ENCODE results near the gene DISP3. TPM values are rescaled to one million over a fixed set of nuclear protein-coding genes. Genes with fewer than 3 reads are reported as not detected.

The DISP3 gene
- total RNA-seq, 1 experiment from 2014 or later = 2.3 TPM

GRCh38 chr1:11570821-11571380, 91.9 kb downstream of the DISP3 start:
- ChIA-PET CTCF (no interaction called here), RAD21 (ENCODE audit: low non-redundant PET in 1 of 2, low total read pairs in 2 of 2, uncharacterized antibody in 2 of 2, unreplicated experiment in 2 of 2) (no interaction called here), POLR2A (interaction anchor here (1.1 kb wide), 1 partner anchor 43 kb away, joined by 3 read pairs; no protein-coding TSS in a partner anchor)
- DNase-seq (ENCODE audit: low read depth, low spot score) = no peak
- Histone ChIP-seq H3K4me2 (ENCODE audit: low read length) (no peak overlapping the region), H3K9ac (ENCODE audit: low read length) (no peak overlapping the region), H3K27me3 (ENCODE audit: insufficient read depth, low read length) (peaks cover 7% of the 10 kb centered on the region; the same call in 1 of the 2 replicates), H3K4me1 (ENCODE audit: control insufficient read depth in 1 of 2, insufficient read depth in 2 of 2, low read length in 2 of 2) (no peaks in the 10 kb centered on the region), H3K36me3 (ENCODE audit: control insufficient read depth in 1 of 2, insufficient read depth in 2 of 2, low read length in 2 of 2) (no peaks in the 10 kb centered on the region), H3K9me3 (ENCODE audit: control insufficient read depth in 1 of 2, insufficient read depth in 1 of 2, low read depth in 1 of 2, low read length in 2 of 2) (no peaks in the 10 kb centered on the region), H3K27ac (ENCODE audit: low read depth, low read length) (no peak overlapping the region), H3K9me2 (ENCODE audit: insufficient read depth) (no peaks in the 10 kb centered on the region), H4K20me1 (ENCODE audit: insufficient read depth) (no peaks in the 10 kb centered on the region), H3K79me2 (ENCODE audit: insufficient read depth, low read length) (no peaks in the 10 kb centered on the region), H2AFZ (ENCODE audit: low read depth, low read length, poor library complexity, severe bottlenecking) (no peak overlapping the region), H3K4me3 (replicated peaks in 1 of 2; ENCODE audit: low read depth in 1 of 2, low read length in 2 of 2) (no peak overlapping the region)
- ATAC-seq = no peak
- TF ChIP-seq TCF7L2 (IDR thresholded peaks at IDR 0.05; ENCODE audit: borderline replicate concordance, extremely low read depth, insufficient read depth, insufficient read length) (no peak), FOSL1 (IDR thresholded peaks at IDR 0.05; ENCODE audit: low read depth) (no peak), EGR1 (IDR thresholded peaks at IDR 0.05; ENCODE audit: low read depth) (no peak), ATF3 (IDR thresholded peaks at IDR 0.05) (no peak), JUND (IDR thresholded peaks at IDR 0.05) (no peak), MAX (IDR thresholded peaks at IDR 0.05) (no peak), POLR2A (IDR thresholded peaks at IDR 0.05; ENCODE audit: borderline replicate concordance, extremely low read depth, insufficient read depth, insufficient read length) (no peak), RAD21 (IDR thresholded peaks at IDR 0.05; ENCODE audit: low read depth) (no peak), SIN3A (IDR thresholded peaks at IDR 0.05; ENCODE audit: low read depth) (no peak), CBX3 (IDR thresholded peaks at IDR 0.05; ENCODE audit: low read depth) (no peak), CEBPB (IDR thresholded peaks at IDR 0.05; ENCODE audit: low read depth) (no peak), ZNF274 (IDR thresholded peaks at IDR 0.05; ENCODE audit: low read depth, low read length) (no peak), SP1 (IDR thresholded peaks at IDR 0.05; ENCODE audit: low read depth) (no peak), YY1 (IDR thresholded peaks at IDR 0.05; ENCODE audit: extremely low read depth, insufficient replicate concordance, low read depth, low read length) (no peak), REST (IDR thresholded peaks at IDR 0.05; ENCODE audit: low read depth) (no peak), POLR2AphosphoS5 (IDR thresholded peaks at IDR 0.05; ENCODE audit: low read depth, low read length) (no peak), SRF (IDR thresholded peaks at IDR 0.05; ENCODE audit: low read depth) (no peak), ELF1 (IDR thresholded peaks at IDR 0.05; ENCODE audit: borderline replicate concordance, low read depth) (no peak)
- TF ChIP-seq, protein P1, sequence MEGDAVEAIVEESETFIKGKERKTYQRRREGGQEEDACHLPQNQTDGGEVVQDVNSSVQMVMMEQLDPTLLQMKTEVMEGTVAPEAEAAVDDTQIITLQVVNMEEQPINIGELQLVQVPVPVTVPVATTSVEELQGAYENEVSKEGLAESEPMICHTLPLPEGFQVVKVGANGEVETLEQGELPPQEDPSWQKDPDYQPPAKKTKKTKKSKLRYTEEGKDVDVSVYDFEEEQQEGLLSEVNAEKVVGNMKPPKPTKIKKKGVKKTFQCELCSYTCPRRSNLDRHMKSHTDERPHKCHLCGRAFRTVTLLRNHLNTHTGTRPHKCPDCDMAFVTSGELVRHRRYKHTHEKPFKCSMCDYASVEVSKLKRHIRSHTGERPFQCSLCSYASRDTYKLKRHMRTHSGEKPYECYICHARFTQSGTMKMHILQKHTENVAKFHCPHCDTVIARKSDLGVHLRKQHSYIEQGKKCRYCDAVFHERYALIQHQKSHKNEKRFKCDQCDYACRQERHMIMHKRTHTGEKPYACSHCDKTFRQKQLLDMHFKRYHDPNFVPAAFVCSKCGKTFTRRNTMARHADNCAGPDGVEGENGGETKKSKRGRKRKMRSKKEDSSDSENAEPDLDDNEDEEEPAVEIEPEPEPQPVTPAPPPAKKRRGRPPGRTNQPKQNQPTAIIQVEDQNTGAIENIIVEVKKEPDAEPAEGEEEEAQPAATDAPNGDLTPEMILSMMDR (IDR thresholded peaks at IDR 0.05 in 2 of 3, conservative IDR thresholded peaks at IDR 0.05 in 1 of 3; ENCODE audit: borderline replicate concordance in 1 of 3, insufficient read depth in 1 of 3, low read depth in 2 of 3, low read length in 2 of 3) = no peak
- intact Hi-C loops (cut with micrococcal nuclease) = no loop called here
- no TSS peak for BruUV-seq (replicated peaks)

All from HCT116 (cell line).